Medulla oblongata (tissue), 1 donor: ENCODE results near the gene EHD1.

ENCODE experiments used
- DNase-seq: peaks from one replicate; pipeline ENCODE4 v3.0.0-alpha.2; 2015; ENCODE audit errors: extremely low spot score

EHD1 gene

DNA sequence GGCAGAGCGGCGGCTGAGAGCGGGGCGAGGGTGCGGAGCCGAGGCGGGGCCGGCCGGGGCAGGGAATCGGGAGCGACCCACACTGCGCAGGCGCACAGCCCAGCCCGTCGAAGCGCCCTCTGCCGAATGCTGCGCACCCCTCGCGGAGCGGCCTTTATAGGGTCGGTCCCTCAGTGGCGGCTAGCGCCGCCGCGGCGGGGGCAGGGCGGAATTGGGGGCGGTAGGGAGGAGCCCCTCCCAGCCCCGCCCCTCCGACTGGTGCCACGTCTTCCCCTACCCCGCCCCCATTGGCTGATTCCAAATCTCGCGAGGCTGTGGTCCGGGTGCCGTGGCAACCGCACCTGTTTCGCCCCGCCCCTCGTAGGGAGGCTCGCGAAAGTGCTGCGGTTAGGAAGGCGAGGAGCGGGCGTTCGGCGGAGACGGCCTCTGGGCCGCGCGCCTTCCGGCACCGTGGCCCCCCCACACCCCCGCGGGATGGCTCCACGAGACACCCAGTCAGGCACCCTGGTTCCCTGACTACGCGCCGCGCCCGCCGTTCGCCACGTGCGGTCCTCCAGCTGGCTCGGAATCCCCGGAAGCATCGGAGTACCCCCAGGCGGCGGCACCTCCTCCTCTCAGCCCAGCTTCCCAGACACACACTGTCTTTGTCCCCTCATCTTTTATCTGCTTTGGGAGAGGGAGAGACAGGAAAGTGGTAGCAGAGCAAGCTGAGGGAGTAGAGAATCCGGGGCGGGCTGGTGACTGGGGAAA is at the start of gene EHD1:
EHD1 (minus strand) TSS at position 128 of the 750 bp plus-strand sequence. CDS start 157 bp downstream, outside the sequence.
- peak; percentile 99 for DNase-seq

DNA sequence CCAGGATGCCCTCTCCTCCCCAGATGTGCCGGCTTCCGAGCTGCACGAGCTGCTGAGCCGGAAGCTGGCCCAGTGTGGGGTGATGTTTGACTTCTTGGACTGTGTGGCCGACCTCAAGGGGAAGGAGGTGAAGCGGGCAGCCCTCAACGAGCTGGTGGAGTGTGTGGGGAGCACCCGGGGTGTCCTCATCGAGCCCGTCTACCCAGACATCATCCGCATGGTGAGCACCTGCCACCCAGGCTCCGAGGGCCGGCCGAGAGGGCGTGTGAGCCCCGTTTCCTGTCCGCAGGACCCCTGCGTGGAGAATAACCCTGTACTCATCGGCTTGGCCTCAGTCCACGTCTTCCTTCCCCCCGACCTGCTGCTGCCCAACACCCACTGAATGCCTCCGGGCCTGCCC is 48.3 kb upstream of the EHD1 start:
- no peak for DNase-seq

DNA sequence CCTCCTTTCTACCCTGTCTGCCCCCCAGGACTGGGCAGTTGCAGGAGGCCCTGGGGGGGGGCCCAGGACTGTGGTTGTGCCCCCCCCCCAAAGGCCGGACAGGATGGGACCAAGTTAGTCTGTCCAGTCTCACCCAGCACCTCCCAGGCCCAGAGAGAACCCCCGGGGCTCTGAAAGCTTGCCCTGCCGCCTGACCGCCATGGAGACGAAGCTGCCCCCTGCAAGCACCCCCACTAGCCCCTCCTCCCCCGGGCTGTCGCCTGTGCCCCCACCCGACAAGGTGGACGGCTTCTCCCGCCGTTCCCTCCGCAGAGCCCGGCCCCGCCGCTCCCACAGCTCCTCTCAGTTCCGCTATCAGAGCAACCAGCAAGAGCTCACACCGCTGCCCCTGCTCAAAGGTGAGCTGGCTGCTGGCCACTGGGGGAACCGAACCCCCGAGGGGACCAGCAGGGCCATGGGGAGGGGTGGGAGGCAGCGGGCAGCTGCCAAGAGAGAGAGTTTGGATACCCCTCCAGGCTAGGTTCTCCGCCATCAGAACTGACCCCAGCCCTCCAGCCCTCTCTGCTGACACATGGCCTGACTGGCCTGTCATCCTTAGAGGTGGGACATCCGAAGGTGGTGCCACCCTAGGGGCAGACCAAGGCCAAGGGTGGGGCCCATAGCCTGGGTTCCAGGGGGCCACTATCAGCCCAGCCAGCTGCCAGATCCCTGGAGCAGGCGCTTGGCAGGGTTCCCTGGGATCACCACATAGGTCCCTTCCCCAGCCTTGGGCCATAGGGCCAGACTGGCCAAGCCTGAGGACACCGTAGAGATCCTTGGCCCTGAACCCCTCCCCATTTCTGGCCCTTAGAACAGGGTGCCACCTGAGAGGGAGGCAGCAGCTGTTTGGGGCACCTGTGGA is 47.4 kb upstream of the EHD1 start:
- no peak for DNase-seq

DNA sequence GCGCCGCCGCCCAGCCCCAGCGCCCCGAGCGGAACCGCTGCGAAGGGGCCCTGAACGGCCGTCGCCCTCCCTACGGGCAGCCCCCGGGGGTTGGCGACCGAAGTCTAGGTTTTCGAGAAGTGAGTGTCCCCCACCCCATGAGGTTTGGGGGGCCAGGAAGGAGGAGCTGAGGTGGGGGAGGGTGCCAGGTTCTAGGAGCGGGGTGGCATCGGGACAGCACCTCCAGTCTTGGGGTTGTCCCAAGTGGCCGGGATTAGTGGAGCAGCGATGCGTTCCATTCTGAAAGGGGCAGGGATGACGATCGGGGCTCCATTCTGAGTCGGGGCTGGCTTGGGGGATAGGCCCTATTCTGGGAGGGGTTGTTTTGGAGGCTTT is 46.5 kb upstream of the EHD1 start:
- no peak for DNase-seq

DNA sequence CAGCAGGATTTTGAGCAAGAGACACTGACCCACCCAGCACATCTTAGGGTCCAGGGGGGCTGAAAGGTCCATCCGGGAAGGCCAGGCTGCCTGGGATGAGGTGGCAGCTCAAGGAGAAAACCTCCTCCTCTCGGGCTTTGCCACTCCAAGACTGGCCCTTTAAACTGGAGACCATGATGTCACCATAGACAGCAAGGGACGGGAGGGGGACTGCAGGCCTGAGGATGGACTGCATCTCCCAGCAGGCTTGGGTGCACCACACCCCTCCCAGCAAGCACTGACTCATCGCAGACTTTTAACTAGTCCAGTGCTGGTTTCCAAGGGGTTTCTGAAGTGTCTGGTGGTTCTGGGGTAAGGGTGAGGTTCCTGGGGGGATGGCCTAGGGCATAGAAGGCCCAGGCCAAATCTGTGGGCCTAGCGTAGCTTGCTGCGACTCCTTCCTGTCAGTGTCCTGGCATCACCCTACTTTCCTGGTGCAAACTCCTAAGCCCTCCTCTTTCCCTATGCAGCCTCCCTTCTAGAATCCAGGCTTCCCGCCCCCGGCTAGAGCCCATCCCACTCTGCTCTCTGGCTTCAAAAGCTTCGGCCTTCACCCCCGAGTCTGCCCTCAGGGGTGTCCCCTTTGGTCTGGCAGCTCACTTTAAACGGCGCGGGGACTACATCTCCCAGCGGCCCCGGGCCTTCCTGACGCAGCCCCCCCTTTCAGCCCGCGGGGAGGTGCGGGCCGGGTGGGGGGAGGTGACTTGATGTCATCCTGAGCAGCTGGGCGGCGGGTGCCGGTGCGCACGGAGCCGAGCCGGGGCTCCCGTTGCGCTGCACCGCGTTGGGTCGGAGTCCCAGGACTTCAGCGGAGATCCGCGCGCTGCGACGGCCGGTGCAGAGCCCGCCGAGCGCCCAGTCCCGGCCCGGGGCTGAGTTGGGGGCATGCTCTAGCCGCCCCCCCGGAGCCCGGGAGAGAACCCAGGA is 45.8 kb upstream of the EHD1 start, which contains the start of gene PPP2R5B:
PPP2R5B (plus strand) TSS at position 746 of the 966 bp plus-strand sequence. CDS start 1,046 bp downstream, outside the sequence.
- peak; percentile 99 for DNase-seq

DNA sequence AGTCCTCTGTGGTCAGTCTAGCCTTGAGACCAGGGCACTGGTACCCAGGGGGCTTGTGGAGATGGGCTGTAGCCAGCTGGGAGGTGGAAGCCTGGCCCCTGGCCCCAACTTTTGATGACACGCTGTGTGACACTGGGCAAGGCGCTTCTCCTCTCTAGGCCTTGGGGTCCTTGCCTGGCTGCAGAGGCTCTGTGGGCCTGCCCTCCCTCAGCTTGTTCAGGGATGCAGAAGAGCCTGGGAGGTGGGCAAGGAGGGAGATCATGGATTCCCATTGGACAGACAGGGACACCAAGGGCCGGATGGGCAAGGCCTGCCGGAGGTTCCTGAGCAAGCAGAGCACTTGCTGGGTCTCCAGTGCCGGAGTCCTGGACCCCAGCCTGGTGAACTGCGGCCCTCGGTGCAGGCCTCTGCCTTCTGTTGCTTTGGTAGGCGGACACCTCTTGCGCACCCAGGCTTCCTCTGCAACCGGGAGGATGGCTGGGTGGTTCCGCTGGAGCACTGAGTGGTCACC is 44.8 kb upstream of the EHD1 start:
- no peak for DNase-seq

DNA sequence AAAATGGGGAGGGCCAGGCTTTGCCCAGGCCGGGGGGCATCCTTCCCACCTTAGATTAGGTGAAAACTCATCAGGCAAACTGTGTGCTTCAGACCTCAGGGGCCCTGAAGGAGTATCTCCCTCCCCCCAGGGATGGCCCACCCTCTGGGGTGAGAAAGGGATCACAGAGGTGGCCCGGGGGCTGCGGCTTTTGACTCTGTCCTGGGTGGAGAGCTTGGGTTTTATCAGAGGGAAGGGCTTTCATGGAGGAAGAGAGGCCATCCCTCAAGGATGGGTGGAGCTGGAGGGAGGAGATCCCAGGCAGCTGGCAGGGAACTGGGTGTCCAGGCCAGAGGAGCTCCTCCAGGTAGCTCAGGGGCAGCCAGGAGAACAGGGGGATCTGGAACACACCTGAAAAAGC is 43.0 kb upstream of the EHD1 start:
- DNase-seq = no peak

DNA sequence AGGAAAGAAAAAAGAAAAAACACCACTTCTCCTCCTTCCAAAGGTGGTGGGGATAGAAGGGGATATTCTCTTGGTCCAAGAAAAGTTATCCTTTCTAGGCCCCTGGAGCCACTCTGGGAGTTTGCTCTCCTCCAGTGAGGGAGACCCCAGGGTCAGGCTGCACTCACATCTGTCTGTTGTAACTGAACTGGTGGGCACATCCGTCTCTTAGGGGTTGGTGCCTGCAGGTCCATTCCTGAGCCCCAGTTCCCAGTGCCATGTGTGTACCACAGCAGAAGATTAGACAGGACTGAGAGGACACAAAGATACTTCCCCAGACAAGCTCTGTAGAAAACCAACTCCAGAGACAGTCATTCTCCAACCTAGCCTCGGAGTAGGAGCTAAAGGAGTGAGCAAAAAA is 41.7 kb upstream of the EHD1 start:
- DNase-seq = no peak

DNA sequence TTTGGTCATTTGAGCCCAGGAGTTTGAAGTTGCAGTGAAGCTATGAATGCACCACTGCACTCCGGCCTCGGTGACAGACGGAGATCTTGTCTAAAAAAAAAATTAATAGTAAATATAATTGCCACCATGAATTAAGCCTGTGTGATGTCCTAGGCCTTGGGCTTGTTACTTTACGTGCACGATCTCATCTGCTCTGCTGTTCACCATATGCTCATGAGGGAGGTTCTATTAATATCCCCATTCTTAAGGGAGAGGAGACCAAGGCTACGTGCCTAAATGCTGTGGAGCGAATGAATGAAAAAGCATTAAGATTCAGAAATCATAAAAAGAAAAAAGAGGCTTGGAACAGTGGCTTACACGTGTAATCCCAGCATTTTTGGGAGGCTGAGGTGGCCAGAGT is 41.2 kb upstream of the EHD1 start:
- DNase-seq = no peak

DNA sequence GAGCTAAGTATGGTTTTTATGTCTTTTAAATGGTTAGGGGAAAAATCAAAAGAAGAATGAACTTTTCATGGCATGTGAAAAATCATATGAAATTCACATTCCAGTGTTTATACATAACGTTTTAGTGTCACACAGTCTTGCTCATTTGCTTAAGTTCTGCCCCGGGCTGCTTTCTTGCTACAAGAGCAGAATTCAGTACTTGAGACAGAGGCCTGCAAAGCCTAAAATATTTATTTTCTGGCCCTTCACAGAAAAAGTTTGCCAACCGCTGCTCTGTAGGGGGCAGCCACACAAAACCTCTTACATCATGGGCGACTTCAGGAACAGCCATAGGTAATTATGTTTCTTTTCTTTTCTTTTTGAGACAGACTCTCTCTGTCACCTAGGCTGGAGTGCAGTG is 39.6 kb upstream of the EHD1 start:
- DNase-seq = peak; percentile 65

DNA sequence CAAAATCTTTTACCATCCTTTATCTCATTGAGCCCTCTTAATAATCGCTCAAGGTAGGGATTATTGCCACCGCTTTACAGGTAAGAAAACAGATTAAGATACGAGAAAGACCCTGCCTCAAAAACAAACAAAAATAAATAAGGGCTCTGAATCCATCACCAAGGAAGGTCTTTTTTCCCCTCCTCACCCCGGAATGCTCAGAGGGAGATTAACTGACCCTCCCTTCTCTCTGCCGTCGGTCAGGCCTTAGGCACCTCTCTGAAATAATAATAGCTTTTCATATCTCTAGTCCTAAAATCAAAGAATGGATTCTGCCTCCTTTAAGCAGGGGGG is 39.2 kb upstream of the EHD1 start:
- DNase-seq = no peak

DNA sequence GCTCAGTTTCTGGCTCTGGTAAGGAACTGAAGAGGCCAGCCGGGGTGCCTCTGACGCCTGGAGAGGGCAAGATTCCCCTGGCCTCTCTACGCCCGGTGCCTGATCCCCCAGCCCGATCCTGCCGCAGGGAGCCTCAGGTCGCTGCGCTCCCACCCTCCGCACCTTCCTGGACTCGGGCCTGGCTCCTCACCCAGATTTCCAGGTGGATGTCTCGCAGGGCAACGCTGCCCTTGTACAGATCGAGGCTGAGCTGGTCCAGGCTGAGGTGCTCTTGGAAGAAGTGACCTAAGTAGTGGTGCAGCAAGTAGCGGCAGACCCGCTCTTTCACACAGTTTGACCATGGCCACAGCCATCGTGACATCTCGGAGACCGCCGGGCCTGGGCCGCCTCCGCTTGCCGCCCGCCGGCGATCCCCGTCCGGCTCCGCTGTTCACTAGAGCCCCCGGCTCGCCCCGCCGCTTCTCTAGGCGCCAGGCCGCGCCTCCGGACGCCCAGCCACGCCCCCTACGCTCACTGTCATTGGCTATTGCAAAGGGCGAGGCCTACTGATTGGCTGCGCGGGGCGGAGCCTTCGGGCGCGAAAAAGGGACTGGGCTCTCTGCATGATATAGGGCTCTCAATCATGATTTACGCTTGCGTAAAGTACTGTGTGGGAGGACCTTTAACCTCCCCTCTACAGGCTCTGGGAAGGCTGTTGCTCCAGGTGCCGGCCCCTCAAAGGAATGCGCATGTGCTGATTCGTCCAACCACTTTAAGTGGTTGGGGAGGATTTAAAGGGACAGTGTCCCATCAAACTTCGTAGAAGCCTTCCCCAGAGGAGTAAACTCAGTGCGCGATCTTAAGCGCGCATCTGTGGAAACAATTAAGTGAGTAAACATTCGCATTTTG is 38.6 kb upstream of the EHD1 start, which contains the start of gene ATG2A:
ATG2A (minus strand) TSS at position 435 of the 888 bp plus-strand sequence; CDS start at position 361, 74 bp downstream.
- peak; percentile 100 for DNase-seq

DNA sequence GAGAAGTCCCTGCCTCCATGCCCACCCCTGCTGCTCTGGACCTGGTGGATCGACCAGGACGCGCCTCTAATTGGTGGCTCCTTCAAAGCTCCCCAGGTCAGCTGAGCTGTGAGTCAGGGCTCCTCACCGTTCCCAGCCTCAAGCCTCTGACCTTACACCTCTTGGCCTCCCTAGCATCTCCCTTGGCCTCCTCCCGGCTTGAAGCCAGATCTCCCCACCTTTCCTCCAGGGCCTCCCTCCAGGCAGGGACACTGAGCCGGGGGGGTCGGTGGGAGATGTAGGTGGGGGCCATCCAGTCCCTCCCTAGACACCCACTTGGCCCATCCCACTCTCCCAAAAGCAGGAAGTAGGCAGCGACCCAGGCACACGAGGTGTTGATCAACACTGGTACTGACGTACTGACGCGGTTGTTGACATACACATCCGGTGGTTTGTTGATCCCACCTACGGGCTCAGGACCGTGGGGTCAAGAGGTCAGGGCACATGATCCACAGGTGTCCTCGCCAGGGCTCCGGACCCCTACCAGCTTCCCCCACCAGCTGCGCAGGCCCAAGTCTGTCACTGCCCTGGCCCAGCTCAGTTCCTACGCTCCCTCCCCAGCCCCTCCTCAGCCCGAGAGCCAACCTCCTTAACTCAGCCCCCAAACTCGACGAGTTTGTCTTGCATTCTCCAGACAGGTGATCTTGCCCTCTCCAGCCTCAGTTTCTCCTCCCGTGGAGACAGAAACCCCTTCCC is 37.8 kb upstream of the EHD1 start:
- DNase-seq = peak; percentile 32

DNA sequence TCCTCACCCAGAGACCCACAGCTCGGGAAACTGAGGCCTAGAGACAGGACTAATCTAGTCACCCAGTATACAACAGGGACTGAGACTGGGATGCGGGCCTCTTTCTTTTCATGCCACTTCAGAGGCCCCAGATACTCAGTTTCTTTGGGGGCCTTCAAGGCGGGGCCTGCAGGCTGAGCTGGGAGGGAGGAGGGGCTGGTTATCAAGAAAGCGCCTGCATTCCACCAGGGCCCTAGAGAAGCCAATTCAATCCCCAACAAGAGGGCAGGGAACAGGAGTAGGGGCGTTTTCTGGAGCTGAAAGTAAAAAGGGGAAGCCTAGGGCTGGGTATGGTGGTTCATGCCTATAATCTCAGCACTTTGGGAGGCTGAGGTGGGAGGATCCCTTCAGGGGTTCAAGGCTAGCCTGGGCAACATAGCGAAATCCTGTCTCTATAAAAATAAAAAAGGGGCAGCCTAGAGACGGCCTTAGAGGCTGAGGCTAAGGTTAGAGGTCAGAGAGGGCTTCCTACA is 37.0 kb upstream of the EHD1 start:
- no peak for DNase-seq

DNA sequence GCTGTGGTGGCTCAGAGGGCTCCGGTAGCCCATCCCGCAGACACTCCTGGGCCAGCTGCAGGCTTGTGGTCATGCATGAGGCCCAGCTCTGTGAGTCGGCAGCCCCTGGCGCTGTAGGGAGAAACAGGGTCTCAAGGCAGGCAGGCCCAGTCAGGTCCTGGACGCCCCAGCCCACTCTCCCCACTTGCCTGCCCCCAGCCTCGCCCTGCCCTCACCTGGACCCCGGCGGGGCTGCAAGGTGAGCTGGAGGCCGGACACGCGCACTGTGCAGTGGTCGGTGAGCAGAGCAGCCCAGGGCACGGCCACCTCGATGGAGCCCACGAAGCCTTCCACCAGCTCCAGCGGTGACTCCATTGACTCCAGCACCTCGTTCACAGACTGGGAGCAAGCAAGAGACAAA is 35.7 kb upstream of the EHD1 start:
- DNase-seq = no peak

DNA sequence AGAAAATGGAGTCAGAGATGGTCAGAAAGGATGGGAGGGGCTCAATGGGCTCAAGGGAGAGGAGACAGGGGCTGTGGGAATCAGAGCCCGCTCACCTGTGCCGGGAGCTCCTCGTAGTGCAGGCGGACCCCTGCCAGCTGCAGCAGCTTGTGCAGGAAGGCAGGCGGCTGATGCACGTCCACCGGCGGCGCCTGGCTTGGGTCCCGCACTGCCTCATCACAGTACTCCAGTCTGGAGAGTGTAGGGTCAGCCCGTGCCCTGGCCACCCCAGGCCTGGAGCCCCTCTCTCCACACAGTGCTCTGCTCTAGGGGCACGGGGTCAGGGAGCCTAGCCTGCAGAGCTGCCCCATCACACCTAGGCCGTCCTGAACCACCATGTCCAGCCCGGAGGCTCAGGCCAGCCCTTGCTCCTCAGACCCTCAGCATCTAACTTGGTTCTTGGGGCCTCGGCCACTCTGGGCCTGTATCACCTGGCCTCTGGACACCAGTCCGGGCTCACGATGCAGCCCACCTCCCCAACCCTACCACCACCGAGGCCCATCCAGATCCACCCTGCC is 34.8 kb upstream of the EHD1 start:
- no peak for DNase-seq

DNA sequence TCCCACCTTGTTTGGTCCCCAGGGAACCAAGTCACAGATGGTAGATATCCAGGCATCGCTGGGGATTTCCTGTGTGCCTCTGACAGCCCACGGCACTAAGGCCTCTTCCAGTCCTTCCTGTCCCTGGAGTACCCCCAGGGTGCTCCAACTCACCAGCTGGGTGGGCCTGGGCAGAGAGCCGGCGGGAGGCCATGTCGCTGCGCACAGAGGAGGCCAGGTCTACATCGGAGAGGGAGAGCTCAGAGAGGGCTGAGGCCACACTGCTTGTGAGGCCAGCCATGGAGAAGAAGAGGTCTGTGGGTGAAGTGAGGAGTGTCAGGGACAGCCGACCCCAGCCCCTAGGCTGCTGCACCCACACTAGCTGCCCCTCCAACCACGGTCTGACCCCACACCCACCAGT is 33.3 kb upstream of the EHD1 start:
- DNase-seq = no peak

DNA sequence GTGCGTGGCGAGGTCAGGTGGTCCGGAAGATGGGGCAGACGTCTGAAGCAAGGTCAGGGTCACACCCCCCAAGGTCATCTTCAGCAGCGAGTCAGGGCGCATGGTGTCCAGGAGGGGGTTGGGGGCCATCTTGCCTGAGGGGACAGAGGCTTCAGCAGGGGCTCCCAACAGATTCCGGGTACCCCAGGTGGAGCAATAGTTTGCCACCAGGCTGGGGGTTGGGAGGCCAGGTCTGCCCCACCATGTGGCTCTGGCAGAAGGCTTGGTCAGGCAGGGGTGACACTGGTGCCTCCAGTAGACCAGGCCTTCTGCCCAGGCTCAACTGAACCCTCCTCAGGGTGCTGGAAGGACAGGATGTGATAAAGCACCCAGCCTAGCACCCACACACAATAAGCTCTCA is 32.7 kb upstream of the EHD1 start:
- no peak for DNase-seq

DNA sequence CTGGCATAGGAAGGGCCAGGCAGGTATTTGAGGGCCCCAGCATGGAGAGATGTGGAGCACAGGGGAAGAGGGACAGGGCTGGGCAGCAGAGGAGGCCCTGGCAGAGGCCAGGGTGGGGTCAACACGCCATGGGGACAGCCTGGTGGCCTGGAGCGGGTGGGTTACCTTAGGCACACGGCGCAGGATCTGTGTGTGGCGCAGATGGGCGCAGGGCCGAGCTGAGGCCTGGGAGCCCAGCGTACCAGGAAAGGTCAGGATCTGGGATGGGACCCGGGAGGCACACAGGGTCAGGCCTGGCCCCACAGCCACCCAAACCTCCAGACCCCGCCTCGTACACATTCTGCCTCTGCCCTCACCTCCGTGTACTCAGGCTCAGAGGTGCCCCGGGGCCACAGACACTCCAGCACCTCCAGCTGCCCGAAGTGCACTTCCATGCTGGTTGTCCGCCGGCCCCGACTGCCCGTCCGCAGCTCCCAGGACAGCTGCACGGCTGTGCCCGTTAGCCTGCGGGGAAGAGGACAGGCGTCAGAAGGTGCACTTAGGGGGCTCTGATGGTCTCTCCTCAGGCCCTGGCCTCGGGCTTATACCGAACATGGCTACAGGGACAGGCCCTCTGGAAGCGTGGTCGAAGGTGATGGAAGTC is 32.2 kb upstream of the EHD1 start:
- DNase-seq = no peak
